ENCODE measurements around the gene RPS6KA6.
"Not testable (repeated sequence)": the region's sequence is repeated elsewhere in the genome, so short reads cannot be mapped to it uniquely, and the experiment has no call there.

Gene RPS6KA6

DNA sequence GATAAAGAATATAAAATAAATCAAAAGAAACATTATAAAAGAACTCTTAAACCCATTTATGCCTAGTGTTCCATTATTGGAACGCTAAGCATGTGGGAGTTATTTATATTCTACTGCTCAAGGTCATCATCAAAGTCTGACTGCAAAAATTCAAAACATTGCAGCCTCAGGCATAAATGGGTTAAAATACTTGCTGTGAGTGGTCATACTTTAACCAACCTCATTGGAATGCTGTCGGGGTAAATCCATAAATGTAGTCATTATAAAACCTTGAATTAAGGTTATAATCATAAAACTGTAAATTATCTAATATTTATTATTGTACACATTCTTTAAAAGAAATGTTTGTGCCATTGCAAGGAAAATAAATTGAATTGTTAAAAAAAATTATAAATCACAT is 55.0 kb downstream of the RPS6KA6 start:
- H3K27me3 Mint-ChIP-seq: no peaks in the 10 kb centered on the region
- H3K9me3 Mint-ChIP-seq: no peaks in the 10 kb centered on the region
- no peak overlapping the region for H3K4me3 Mint-ChIP-seq
- H3K4me1 Mint-ChIP-seq: no peaks in the 10 kb centered on the region
- H3K27ac Mint-ChIP-seq: no peak overlapping the region
- no peaks in the 10 kb centered on the region for H3K36me3 Mint-ChIP-seq (ENCODE audit: low read depth)
- DNase-seq (no peak), ATAC-seq (no peak)

DNA sequence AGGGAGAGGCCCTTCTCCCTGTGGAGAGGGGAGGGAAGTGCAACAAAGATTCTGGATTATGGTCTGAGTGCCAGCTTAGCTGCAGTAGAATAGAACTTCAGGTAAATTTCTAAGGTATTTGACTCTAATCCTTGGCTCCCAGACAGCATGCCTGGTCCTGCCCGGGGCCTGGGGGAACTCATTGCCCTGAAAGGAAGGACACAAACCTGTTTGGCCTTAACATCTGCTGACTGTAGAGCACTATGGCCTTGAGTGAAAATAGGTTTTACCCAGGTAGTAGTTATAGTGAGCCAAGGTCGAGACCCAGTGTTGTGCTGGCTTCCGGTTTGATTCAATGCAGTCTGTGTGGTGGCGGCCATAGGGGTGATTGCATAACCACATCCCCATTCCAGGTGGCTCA is 64.4 kb downstream of the RPS6KA6 start:
- Mint-ChIP-seq H3K4me3 (no peak overlapping the region), H3K9me3 (no peaks in the 10 kb centered on the region), H3K4me1 (no peaks in the 10 kb centered on the region), H3K36me3 (ENCODE audit: low read depth) (no peaks in the 10 kb centered on the region), H3K27ac (no peak overlapping the region), H3K27me3 (no peaks in the 10 kb centered on the region)
- no peak for DNase-seq
- no peak for ATAC-seq

GRCh38 chrX:84118769-84119168 is 69.2 kb downstream of the RPS6KA6 start:
- Mint-ChIP-seq H3K4me1 (no peaks in the 10 kb centered on the region), H3K36me3 (ENCODE audit: low read depth) (no peaks in the 10 kb centered on the region), H3K4me3 (no peak overlapping the region), H3K27ac (no peak overlapping the region), H3K27me3 (no peaks in the 10 kb centered on the region), H3K9me3 (no peaks in the 10 kb centered on the region)
- DNase-seq (no peak), ATAC-seq (no peak)

GRCh38 chrX:84118315-84118714 is 69.7 kb downstream of the RPS6KA6 start:
- no peaks in the 10 kb centered on the region for H3K27me3 Mint-ChIP-seq
- H3K4me1 Mint-ChIP-seq: no peaks in the 10 kb centered on the region
- H3K27ac Mint-ChIP-seq: no peak overlapping the region
- no peaks in the 10 kb centered on the region for H3K36me3 Mint-ChIP-seq (ENCODE audit: low read depth)
- no peaks in the 10 kb centered on the region for H3K9me3 Mint-ChIP-seq
- no peak for DNase-seq
- H3K4me3 Mint-ChIP-seq: no peak overlapping the region
- no peak for ATAC-seq

DNA sequence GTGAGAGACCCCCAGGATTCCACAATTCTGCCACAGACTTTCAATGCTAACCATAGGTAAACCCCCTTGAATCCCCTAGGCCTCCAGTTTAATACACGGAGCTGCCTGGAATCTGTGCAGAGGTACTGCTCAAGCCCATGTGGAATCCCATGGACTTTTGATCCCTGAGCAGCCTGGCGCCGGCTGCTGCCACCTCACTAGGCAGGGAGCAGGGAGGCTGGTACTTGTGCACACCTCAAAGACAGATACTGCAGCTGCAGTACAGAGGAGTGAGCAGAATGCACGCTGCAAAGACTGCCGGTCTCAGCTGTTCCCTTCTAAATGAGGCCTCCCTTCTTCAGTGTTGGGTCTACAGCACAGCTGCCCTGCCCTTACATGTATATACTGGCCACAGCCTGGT is 79.4 kb downstream of the RPS6KA6 start:
- no peak for DNase-seq
- Mint-ChIP-seq H3K4me3 (no peak overlapping the region), H3K36me3 (ENCODE audit: low read depth) (no peaks in the 10 kb centered on the region), H3K9me3 (no peaks in the 10 kb centered on the region), H3K27ac (no peak overlapping the region), H3K27me3 (no peaks in the 10 kb centered on the region), H3K4me1 (no peaks in the 10 kb centered on the region)
- ATAC-seq: no peak

DNA sequence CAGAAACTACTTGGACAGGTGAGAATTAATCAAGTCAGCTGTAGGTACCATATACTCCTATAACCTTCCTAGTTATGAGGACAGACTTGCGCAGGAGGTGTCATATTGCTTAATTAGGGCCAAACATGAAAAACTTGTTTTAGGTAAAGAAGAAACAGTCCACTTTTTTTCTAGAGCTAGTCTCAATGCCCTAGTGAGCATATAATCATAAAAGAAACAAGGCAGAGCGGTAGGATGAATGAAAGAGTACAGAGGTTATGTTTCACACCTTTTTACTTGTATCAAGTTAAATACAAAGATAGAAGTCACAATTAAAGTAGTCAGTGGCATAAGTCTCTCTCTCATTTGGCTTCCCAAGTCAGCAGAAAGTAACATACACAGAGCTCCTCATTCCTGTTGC is 88.9 kb downstream of the RPS6KA6 start:
- H3K27ac Mint-ChIP-seq: no peak overlapping the region
- no peaks in the 10 kb centered on the region for H3K36me3 Mint-ChIP-seq (ENCODE audit: low read depth)
- DNase-seq (no peak), ATAC-seq (no peak)
- H3K4me1 Mint-ChIP-seq: no peaks in the 10 kb centered on the region
- H3K9me3 Mint-ChIP-seq: no peaks in the 10 kb centered on the region
- no peak overlapping the region for H3K4me3 Mint-ChIP-seq
- no peaks in the 10 kb centered on the region for H3K27me3 Mint-ChIP-seq

GRCh38 chrX:84079479-84080197 is 108.4 kb downstream of the RPS6KA6 start:
- H3K4me3 Mint-ChIP-seq, DNase-seq, ATAC-seq: not testable (repeated sequence)

DNA sequence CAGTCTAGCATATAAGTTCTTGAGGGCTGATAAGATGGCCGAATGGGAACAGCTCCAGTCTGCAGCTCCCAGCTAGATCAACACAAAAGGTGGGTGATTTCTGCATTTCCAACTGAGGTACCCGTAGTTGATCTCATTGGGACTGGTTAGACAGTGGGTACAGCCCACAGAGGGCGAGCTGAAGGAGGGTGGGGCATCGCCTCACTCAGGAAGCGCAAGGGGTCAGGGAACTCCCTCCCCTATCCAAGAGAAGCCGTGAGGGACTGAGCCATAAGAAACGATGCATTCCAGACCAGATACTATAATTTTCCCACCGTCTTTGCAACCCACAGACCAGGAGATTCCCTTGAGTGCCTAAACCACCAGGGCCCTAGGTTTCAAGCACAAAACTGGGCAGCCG is 109.0 kb downstream of the RPS6KA6 start:
- H3K9me3 Mint-ChIP-seq: peaks cover 4% of the 10 kb centered on the region
- no peaks in the 10 kb centered on the region for H3K4me1 Mint-ChIP-seq
- no peak for ATAC-seq
- DNase-seq: no peak
- no peak overlapping the region for H3K4me3 Mint-ChIP-seq
- H3K27me3 Mint-ChIP-seq: no peaks in the 10 kb centered on the region
- no peak overlapping the region for H3K27ac Mint-ChIP-seq
- no peaks in the 10 kb centered on the region for H3K36me3 Mint-ChIP-seq (ENCODE audit: low read depth)

More at GRCh38 chrX:84079479-84080197, 108.4 kb downstream of the RPS6KA6 start:
- not testable (repeated sequence) for H3K27ac Mint-ChIP-seq; H3K4me1 Mint-ChIP-seq; H3K27me3 Mint-ChIP-seq; H3K9me3 Mint-ChIP-seq; H3K36me3 Mint-ChIP-seq (ENCODE audit: low read depth)

DNA sequence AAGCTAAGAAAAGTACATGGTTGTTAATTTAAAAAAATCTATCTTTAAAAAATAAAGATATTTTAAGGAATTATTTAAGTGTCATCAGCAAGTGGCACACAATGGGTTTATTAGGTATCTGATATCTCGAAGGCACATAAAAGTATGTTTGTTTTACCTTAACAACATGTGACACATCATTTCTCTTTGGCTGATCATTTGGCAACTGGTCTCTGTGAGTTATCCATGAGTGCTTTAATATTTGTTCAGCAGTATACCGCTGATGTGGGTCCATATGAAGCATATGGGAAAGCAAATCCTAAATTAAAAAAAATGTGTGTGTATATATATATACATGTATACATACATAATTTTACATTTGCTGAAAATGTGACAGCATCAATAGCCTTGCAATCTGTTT is 123.2 kb downstream of the RPS6KA6 start:
- Mint-ChIP-seq H3K4me1 (no peaks in the 10 kb centered on the region), H3K36me3 (ENCODE audit: low read depth) (no peaks in the 10 kb centered on the region), H3K9me3 (no peaks in the 10 kb centered on the region), H3K4me3 (no peak overlapping the region), H3K27me3 (no peaks in the 10 kb centered on the region), H3K27ac (no peak overlapping the region)
- no peak for ATAC-seq
- no peak for DNase-seq

DNA sequence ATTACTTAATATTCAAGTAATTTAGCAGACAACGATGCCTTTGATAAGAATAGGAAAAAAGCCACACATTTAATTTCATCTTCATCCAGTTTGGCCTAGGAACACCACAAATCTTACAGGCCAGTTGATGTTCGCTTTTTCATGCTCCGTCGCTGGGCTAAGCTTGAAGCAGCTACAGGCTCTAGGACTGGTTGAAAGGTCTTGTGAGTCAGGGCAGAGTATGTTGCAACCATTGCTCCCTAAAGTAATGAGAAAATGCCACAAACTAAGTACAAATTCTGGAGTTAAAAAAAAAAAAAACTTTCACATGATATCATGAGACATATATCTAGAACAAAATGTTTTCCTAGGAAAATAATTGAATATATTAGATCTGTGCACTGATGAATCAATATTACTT is 123.8 kb downstream of the RPS6KA6 start:
- no peak overlapping the region for H3K27ac Mint-ChIP-seq
- H3K4me3 Mint-ChIP-seq: no peak overlapping the region
- no peaks in the 10 kb centered on the region for H3K9me3 Mint-ChIP-seq
- ATAC-seq (no peak), DNase-seq (no peak)
- no peaks in the 10 kb centered on the region for H3K4me1 Mint-ChIP-seq
- H3K36me3 Mint-ChIP-seq (ENCODE audit: low read depth): no peaks in the 10 kb centered on the region
- H3K27me3 Mint-ChIP-seq: no peaks in the 10 kb centered on the region

- no peak overlapping the region for H3K27ac Mint-ChIP-seq
- DNase-seq (no peak), ATAC-seq (no peak)
- no peak overlapping the region for H3K4me3 Mint-ChIP-seq
- no peaks in the 10 kb centered on the region for H3K9me3 Mint-ChIP-seq
- no peaks in the 10 kb centered on the region for H3K4me1 Mint-ChIP-seq
- no peaks in the 10 kb centered on the region for H3K27me3 Mint-ChIP-seq
- H3K36me3 Mint-ChIP-seq (ENCODE audit: low read depth): no peaks in the 10 kb centered on the region
These were observed 140.7 kb downstream of the RPS6KA6 start for GRCh38 chrX:84047339-84047738.

DNA sequence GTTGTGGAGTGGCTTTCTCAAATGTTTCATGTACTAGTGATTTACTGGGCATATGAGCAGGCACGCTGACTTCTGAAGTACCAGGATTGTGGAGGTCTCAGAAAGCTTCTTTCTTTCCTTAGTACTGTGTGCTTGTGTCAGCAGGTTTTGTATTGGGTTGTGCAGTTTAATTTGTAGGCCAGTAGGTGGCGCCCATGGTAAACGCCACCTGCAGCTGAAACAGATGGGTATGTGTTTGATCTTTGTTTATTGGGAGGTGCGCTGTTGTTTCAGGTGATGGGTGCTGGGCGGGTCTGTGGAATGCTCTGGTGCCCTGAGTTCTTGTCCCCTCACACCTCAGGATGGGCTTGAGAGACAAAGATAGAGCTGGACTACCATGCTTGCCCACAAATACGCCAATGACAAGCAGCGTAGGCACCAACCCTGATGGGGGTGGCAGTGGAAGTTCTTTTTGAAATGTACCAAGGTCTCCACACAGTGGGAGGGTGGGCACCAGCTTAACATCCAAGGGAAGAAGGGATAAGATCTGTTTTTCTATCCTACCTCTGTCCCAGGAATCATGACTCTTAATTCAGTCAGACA is 141.5 kb downstream of the RPS6KA6 start:
- Mint-ChIP-seq H3K36me3 (ENCODE audit: low read depth) (no peaks in the 10 kb centered on the region), H3K4me1 (no peaks in the 10 kb centered on the region), H3K27me3 (no peaks in the 10 kb centered on the region), H3K9me3 (no peaks in the 10 kb centered on the region), H3K27ac (no peak overlapping the region), H3K4me3 (no peak overlapping the region)
- ATAC-seq: no peak
- no peak for DNase-seq

- Mint-ChIP-seq H3K9me3 (no peaks in the 10 kb centered on the region), H3K4me1 (no peaks in the 10 kb centered on the region), H3K36me3 (ENCODE audit: low read depth) (no peaks in the 10 kb centered on the region), H3K27me3 (no peaks in the 10 kb centered on the region), H3K27ac (no peak overlapping the region), H3K4me3 (no peak overlapping the region)
- DNase-seq (no peak), ATAC-seq (no peak)
These were observed 143.9 kb downstream of the RPS6KA6 start for GRCh38 chrX:84044051-84044450.
